ENCODE results near the gene SEPTIN5. TPM values are rescaled to one million over a fixed set of nuclear protein-coding genes. Genes with fewer than 3 reads are reported as not detected.

The SEPTIN5 gene
- total and polyA plus RNA-seq, 9 of the 15 experiments (the other 6 are each of a cell fraction or from before 2014, with no cell fraction given): 0.03 to 195 (median 119) TPM

GRCh38 chr22:19717691-19718455 lies 3.6 kb downstream of the SEPTIN5 start (continued):
- TF ChIP-seq SAFB2 (IDR thresholded peaks at IDR 0.05; ENCODE audit: borderline replicate concordance, low read depth, low read length, severe bottlenecking) (no peak), ZBTB26 (CRISPR knock-in tag; IDR thresholded peaks at IDR 0.05) (no peak), ZFPM2 (CRISPR knock-in tag; IDR thresholded peaks at IDR 0.05) (peak; percentile 86; the same call in 1 of the 2 replicates), PTBP1 (IDR thresholded peaks at IDR 0.05; ENCODE audit: low read depth, low read length) (peak; percentile 75; the same call in 1 of the 2 replicates), NR4A1 (CRISPR knock-in tag; IDR thresholded peaks at IDR 0.05) (no peak), NR4A1 (tag; IDR thresholded peaks at IDR 0.05) (peak; percentile 87; the same call in 1 of the 2 replicates), E2F6 (IDR thresholded peaks at IDR 0.05; ENCODE audit: borderline replicate concordance in 1 of 2, extremely low read depth in 1 of 2, insufficient read depth in 1 of 2, insufficient read length in 1 of 2, low read depth in 1 of 2, low read length in 1 of 2, poor library complexity in 1 of 2, severe bottlenecking in 1 of 2) (peak; percentile 96 to 97), ATF1 (CRISPR knock-in tag; IDR thresholded peaks at IDR 0.05) (no peak), ATF1 (tag; IDR thresholded peaks at IDR 0.05) (peak; percentile 92), SMARCA4 (IDR thresholded peaks at IDR 0.05) (no peak), YY1 (IDR thresholded peaks at IDR 0.05; ENCODE audit: borderline replicate concordance in 1 of 3, control insufficient read depth in 1 of 3, extremely low read depth in 1 of 3, insufficient read depth in 3 of 3, insufficient read length in 1 of 3, insufficient replicate concordance in 2 of 3, low read depth in 1 of 3, low read length in 2 of 3) (peak in 2 of 3 experiments; percentile 9 to 66), MYC (IDR thresholded peaks at IDR 0.05; ENCODE audit: low read depth, low read length) (peak; percentile 97), MYC (CRISPR knock-in tag; IDR thresholded peaks at IDR 0.05; ENCODE audit: borderline replicate concordance, low read depth) (peak; percentile 95), PHF21A (IDR thresholded peaks at IDR 0.05; ENCODE audit: borderline replicate concordance, low read depth) (peak; percentile 75; the same call in 1 of the 2 replicates), GATAD2A (IDR thresholded peaks at IDR 0.05) (peak; percentile 99), THAP12 (CRISPR knock-in tag; IDR thresholded peaks at IDR 0.05) (0 out of 2 replicates have a peak, but pooled peaks have one; percentile 68), SMARCE1 (IDR thresholded peaks at IDR 0.05) (no peak), SETDB1 (IDR thresholded peaks at IDR 0.05; ENCODE audit: low read length) (peak; percentile 38), GTF2F1 (IDR thresholded peaks at IDR 0.05; ENCODE audit: low read depth, low read length) (no peak), DNMT1 (IDR thresholded peaks at IDR 0.05) (peak; percentile 98; the same call in 1 of the 2 replicates), RBBP5 (IDR thresholded peaks at IDR 0.05; ENCODE audit: borderline replicate concordance, insufficient read depth, low read length, poor library complexity, severe bottlenecking) (peak; percentile 62), RHOXF2B (CRISPR knock-in tag; conservative IDR thresholded peaks at IDR 0.05) (peak; percentile 89), SRSF1 (IDR thresholded peaks at IDR 0.05; ENCODE audit: low read depth, low read length) (no peak), ZNF668 (CRISPR knock-in tag; IDR thresholded peaks at IDR 0.05) (0 out of 2 replicates have a peak, but pooled peaks have one; percentile 28), HDGF (IDR thresholded peaks at IDR 0.05) (no peak)
